Breast epithelium (tissue), 3 donors: ENCODE data around the gene RREB1.

Experiments used
- POLR2AphosphoS5 ChIP-seq, 3 donors: sonication (generic); formaldehyde crosslinking; IDR thresholded peaks; one replicate each; pipeline ENCODE4 v1.6.1; 2017; ENCODE audit warnings: antibody characterized with exemption in 3 of 3
- TF ChIP-seq, protein P1 (sequence below), 3 donors: fragments of 450-650 bp; IDR thresholded peaks; one replicate each; pipeline ENCODE4 v1.5.1; 2016 to 2017; ENCODE audit warnings: antibody characterized with exemption in 3 of 3, mild to moderate bottlenecking in 3 of 3, moderate library complexity in 3 of 3

DNA sequence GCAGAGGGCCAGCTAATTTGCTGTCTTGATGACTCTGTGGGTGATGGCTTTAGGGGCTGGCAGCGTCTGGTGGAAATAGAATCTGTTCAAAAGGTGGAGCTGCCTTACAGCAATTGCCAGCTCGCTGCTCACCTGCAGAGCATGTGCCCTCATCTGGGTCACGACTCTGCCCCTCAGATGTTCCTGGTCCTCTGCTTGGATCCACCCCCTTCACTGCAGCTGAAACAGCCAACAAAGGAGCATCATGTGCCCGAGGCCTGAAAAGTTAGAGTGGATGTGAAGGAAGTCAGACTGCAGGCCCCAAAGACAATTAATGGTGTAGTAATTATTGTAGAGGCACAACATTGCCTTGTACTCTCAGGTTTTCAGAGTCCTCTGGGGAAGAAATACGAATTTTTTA lies 19.9 kb downstream of the RREB1 start:
- TF ChIP-seq, protein P1, sequence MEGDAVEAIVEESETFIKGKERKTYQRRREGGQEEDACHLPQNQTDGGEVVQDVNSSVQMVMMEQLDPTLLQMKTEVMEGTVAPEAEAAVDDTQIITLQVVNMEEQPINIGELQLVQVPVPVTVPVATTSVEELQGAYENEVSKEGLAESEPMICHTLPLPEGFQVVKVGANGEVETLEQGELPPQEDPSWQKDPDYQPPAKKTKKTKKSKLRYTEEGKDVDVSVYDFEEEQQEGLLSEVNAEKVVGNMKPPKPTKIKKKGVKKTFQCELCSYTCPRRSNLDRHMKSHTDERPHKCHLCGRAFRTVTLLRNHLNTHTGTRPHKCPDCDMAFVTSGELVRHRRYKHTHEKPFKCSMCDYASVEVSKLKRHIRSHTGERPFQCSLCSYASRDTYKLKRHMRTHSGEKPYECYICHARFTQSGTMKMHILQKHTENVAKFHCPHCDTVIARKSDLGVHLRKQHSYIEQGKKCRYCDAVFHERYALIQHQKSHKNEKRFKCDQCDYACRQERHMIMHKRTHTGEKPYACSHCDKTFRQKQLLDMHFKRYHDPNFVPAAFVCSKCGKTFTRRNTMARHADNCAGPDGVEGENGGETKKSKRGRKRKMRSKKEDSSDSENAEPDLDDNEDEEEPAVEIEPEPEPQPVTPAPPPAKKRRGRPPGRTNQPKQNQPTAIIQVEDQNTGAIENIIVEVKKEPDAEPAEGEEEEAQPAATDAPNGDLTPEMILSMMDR (IDR thresholded peaks at IDR 0.05) = no peak
- no peak for TF ChIP-seq POLR2AphosphoS5 (IDR thresholded peaks at IDR 0.05)
